Activated T-helper 17 cell treated with anti-CD3 and anti-CD28 coated beads, Interleukin-2, amount 50 U/mL, for 72 hours (primary cell): ENCODE measurements around the gene SETBP1. TPM values are rescaled to one million over a fixed set of nuclear protein-coding genes. Genes with fewer than 3 reads are reported as not detected.

Experiments
- ATAC-seq: fragments of 150-1000 bp; cut with Tn5 transposase; replicated peaks from 2 replicates; pipeline ENCODE4 v1.10.0; 2021; ENCODE audit warnings: mild to moderate bottlenecking, moderate library complexity
- H3K27ac Mint-ChIP-seq: one replicate; pipeline ENCODE4 v1.8.0; 2022; ENCODE audit warnings: mixed read lengths
- H3K27me3 Mint-ChIP-seq: one replicate; pipeline ENCODE4 v1.8.0; 2022; ENCODE audit warnings: mixed read lengths
- H3K36me3 Mint-ChIP-seq: one replicate; pipeline ENCODE4 v1.8.0; 2022; ENCODE audit warnings: low read depth, mild to moderate bottlenecking, mixed read lengths
- H3K4me1 Mint-ChIP-seq: one replicate; pipeline ENCODE4 v1.8.0; 2022; ENCODE audit warnings: mixed read lengths
- H3K4me3 Mint-ChIP-seq: one replicate; pipeline ENCODE4 v1.8.0; 2022; ENCODE audit warnings: mild to moderate bottlenecking, mixed read lengths
- H3K9me3 Mint-ChIP-seq: one replicate; pipeline ENCODE4 v1.8.0; 2022; ENCODE audit warnings: mixed read lengths
- total RNA-seq, 2 donors: library from RNA; stranded (reverse); gene quantifications; one replicate each; pipeline ENCODE4 v1.2.3, GENCODE V29; 2022

The SETBP1 gene
- total RNA-seq, 2 donors from 2014 or later = 2.2 to 7.6 TPM

GRCh38 chr18:45066210-45066609 lies 385.5 kb downstream of the SETBP1 start:
- no peaks in the 10 kb centered on the region for H3K9me3 Mint-ChIP-seq
- no peaks in the 10 kb centered on the region for H3K36me3 Mint-ChIP-seq
- H3K27me3 Mint-ChIP-seq = peaks cover 4% of the 10 kb centered on the region
- no peak overlapping the region for H3K27ac Mint-ChIP-seq
- no peak for ATAC-seq
- H3K4me3 Mint-ChIP-seq = no peak overlapping the region
- no peaks in the 10 kb centered on the region for H3K4me1 Mint-ChIP-seq

- H3K4me3 Mint-ChIP-seq = no peak overlapping the region
- no peak for ATAC-seq
- no peaks in the 10 kb centered on the region for H3K9me3 Mint-ChIP-seq
- H3K36me3 Mint-ChIP-seq = no peaks in the 10 kb centered on the region
- H3K27ac Mint-ChIP-seq = no peak overlapping the region
- H3K4me1 Mint-ChIP-seq = no peaks in the 10 kb centered on the region
- peaks cover 8% of the 10 kb centered on the region for H3K27me3 Mint-ChIP-seq
Measured at GRCh38 chr18:45066886-45067285, 386.2 kb downstream of the SETBP1 start.

- peaks cover 8% of the 10 kb centered on the region for H3K27me3 Mint-ChIP-seq
- H3K9me3 Mint-ChIP-seq = no peaks in the 10 kb centered on the region
- no peak overlapping the region for H3K4me3 Mint-ChIP-seq
- no peak overlapping the region for H3K27ac Mint-ChIP-seq
- ATAC-seq = no peak
- H3K36me3 Mint-ChIP-seq = no peaks in the 10 kb centered on the region
- H3K4me1 Mint-ChIP-seq = no peaks in the 10 kb centered on the region
Measured at GRCh38 chr18:45068400-45069094, 387.9 kb downstream of the SETBP1 start.

- no peak for ATAC-seq
- Mint-ChIP-seq H3K27ac (no peak overlapping the region), H3K4me3 (no peak overlapping the region), H3K27me3 (peaks cover 8% of the 10 kb centered on the region), H3K4me1 (no peaks in the 10 kb centered on the region), H3K9me3 (no peaks in the 10 kb centered on the region), H3K36me3 (no peaks in the 10 kb centered on the region)
Measured at GRCh38 chr18:45069546-45069945, 388.9 kb downstream of the SETBP1 start.

GRCh38 chr18:45071956-45072355 lies 391.3 kb downstream of the SETBP1 start:
- no peak overlapping the region for H3K27ac Mint-ChIP-seq
- ATAC-seq = no peak
- H3K4me1 Mint-ChIP-seq = no peaks in the 10 kb centered on the region
- peaks cover 14% of the 10 kb centered on the region for H3K27me3 Mint-ChIP-seq
- no peak overlapping the region for H3K4me3 Mint-ChIP-seq
- H3K36me3 Mint-ChIP-seq = no peaks in the 10 kb centered on the region
- no peaks in the 10 kb centered on the region for H3K9me3 Mint-ChIP-seq

GRCh38 chr18:45073556-45073955 lies 392.9 kb downstream of the SETBP1 start:
- H3K27me3 Mint-ChIP-seq = peaks cover 15% of the 10 kb centered on the region
- no peaks in the 10 kb centered on the region for H3K9me3 Mint-ChIP-seq
- no peak for ATAC-seq
- no peaks in the 10 kb centered on the region for H3K36me3 Mint-ChIP-seq
- no peaks in the 10 kb centered on the region for H3K4me1 Mint-ChIP-seq
- no peak overlapping the region for H3K27ac Mint-ChIP-seq
- no peak overlapping the region for H3K4me3 Mint-ChIP-seq

- no peaks in the 10 kb centered on the region for H3K9me3 Mint-ChIP-seq
- H3K27ac Mint-ChIP-seq = no peak overlapping the region
- no peak for ATAC-seq
- no peak overlapping the region for H3K4me3 Mint-ChIP-seq
- H3K36me3 Mint-ChIP-seq = no peaks in the 10 kb centered on the region
- peaks cover 7% of the 10 kb centered on the region for H3K27me3 Mint-ChIP-seq
- no peaks in the 10 kb centered on the region for H3K4me1 Mint-ChIP-seq
Measured at GRCh38 chr18:45081566-45082181, 401.0 kb downstream of the SETBP1 start.

- Mint-ChIP-seq H3K27me3 (peaks cover 8% of the 10 kb centered on the region), H3K27ac (no peak overlapping the region), H3K4me3 (no peak overlapping the region), H3K4me1 (no peaks in the 10 kb centered on the region), H3K36me3 (no peaks in the 10 kb centered on the region), H3K9me3 (no peaks in the 10 kb centered on the region)
- no peak for ATAC-seq
Measured at GRCh38 chr18:45083226-45083855, 402.7 kb downstream of the SETBP1 start.

GRCh38 chr18:45084206-45084605 lies 403.5 kb downstream of the SETBP1 start:
- no peak overlapping the region for H3K4me3 Mint-ChIP-seq
- peaks cover 14% of the 10 kb centered on the region for H3K27me3 Mint-ChIP-seq
- ATAC-seq = no peak
- H3K36me3 Mint-ChIP-seq = no peaks in the 10 kb centered on the region
- H3K4me1 Mint-ChIP-seq = no peaks in the 10 kb centered on the region
- H3K9me3 Mint-ChIP-seq = no peaks in the 10 kb centered on the region
- no peak overlapping the region for H3K27ac Mint-ChIP-seq

- Mint-ChIP-seq H3K4me3 (no peak overlapping the region), H3K27me3 (peaks cover 14% of the 10 kb centered on the region), H3K9me3 (no peaks in the 10 kb centered on the region)
Measured at GRCh38 chr18:45085916-45086624, 405.4 kb downstream of the SETBP1 start.

GRCh38 chr18:45086777-45087176 lies 406.1 kb downstream of the SETBP1 start:
- peaks cover 14% of the 10 kb centered on the region for H3K27me3 Mint-ChIP-seq
- no peak overlapping the region for H3K4me3 Mint-ChIP-seq
- ATAC-seq = no peak
- no peaks in the 10 kb centered on the region for H3K4me1 Mint-ChIP-seq
- no peak overlapping the region for H3K27ac Mint-ChIP-seq
- H3K36me3 Mint-ChIP-seq = no peaks in the 10 kb centered on the region
- no peaks in the 10 kb centered on the region for H3K9me3 Mint-ChIP-seq

More at GRCh38 chr18:45085916-45086624, 405.4 kb downstream of the SETBP1 start:
- Mint-ChIP-seq H3K27ac (no peak overlapping the region), H3K36me3 (no peaks in the 10 kb centered on the region), H3K4me1 (no peaks in the 10 kb centered on the region)
- ATAC-seq = no peak

- Mint-ChIP-seq H3K27me3 (peaks cover 14% of the 10 kb centered on the region), H3K27ac (no peak overlapping the region), H3K4me1 (no peaks in the 10 kb centered on the region), H3K36me3 (no peaks in the 10 kb centered on the region), H3K9me3 (no peaks in the 10 kb centered on the region), H3K4me3 (no peak overlapping the region)
- ATAC-seq = no peak
Measured at GRCh38 chr18:45090526-45091140, 409.9 kb downstream of the SETBP1 start.

GRCh38 chr18:45100321-45101105 lies 419.8 kb downstream of the SETBP1 start:
- no peaks in the 10 kb centered on the region for H3K36me3 Mint-ChIP-seq
- no peak for ATAC-seq
- H3K27ac Mint-ChIP-seq = no peak overlapping the region
- no peaks in the 10 kb centered on the region for H3K4me1 Mint-ChIP-seq
- no peak overlapping the region for H3K4me3 Mint-ChIP-seq
- no peaks in the 10 kb centered on the region for H3K9me3 Mint-ChIP-seq
- peaks cover 15% of the 10 kb centered on the region for H3K27me3 Mint-ChIP-seq

- Mint-ChIP-seq H3K4me1 (no peaks in the 10 kb centered on the region), H3K27ac (no peak overlapping the region), H3K4me3 (no peak overlapping the region), H3K36me3 (no peaks in the 10 kb centered on the region), H3K27me3 (peaks cover 9% of the 10 kb centered on the region), H3K9me3 (no peaks in the 10 kb centered on the region)
- no peak for ATAC-seq
Measured at GRCh38 chr18:45102126-45102525, 421.4 kb downstream of the SETBP1 start.
